Psoas muscle (tissue), 8 donors: Measurements from ENCODE around the gene DPP10. TPM values are rescaled to one million over a fixed set of nuclear protein-coding genes. Genes with fewer than 3 reads are reported as not detected.

Experiments
- ATAC-seq, 4 donors: fragments of 200-7000 bp; cut with Tn5 transposase; one replicate each; pipeline ENCODE4 v1.9.1; 2020; ENCODE audit warnings: moderate library complexity in 3 of 4, mild to moderate bottlenecking in 2 of 4
- DNase-seq, 2 donors: peaks; one replicate each; pipeline ENCODE4 v3.0.0-alpha.2; 2020
- H3K27ac ChIP-seq: fragments of 200-600 bp; one replicate; pipeline ENCODE4 v1.8.0; 2022
- H3K27me3 ChIP-seq, 3 donors: fragments of 200-600 bp in 1 of 3; one replicate each; pipeline versions ENCODE4 v1.6.1 to v1.8.0; 2013 to 2022; ENCODE audit warnings: low read length in 2 of 3, mild to moderate bottlenecking in 2 of 3, moderate library complexity in 1 of 3; ENCODE audit not compliant: insufficient read depth in 3 of 3
- H3K36me3 ChIP-seq, 2 donors: fragments of 200-600 bp in 1 of 2; one replicate each; pipeline versions ENCODE4 v1.6.1 to v1.8.0; 2013 to 2022; ENCODE audit warnings: low read depth in 1 of 2, mild to moderate bottlenecking in 1 of 2, moderate library complexity in 1 of 2; ENCODE audit not compliant: insufficient read depth in 1 of 2
- H3K4me1 ChIP-seq: fragments of 200-600 bp; one replicate; pipeline ENCODE4 v1.8.0; 2022
- H3K4me3 ChIP-seq: fragments of 200-600 bp; one replicate; pipeline ENCODE4 v1.8.0; 2022; ENCODE audit warnings: mild to moderate bottlenecking
- H3K9me3 ChIP-seq: fragments of 200-600 bp; one replicate; pipeline ENCODE4 v1.8.0; 2022
- CTCF ChIP-seq: fragments of 200-600 bp; IDR thresholded peaks from one replicate; pipeline ENCODE4 v1.8.0; 2022; ENCODE audit warnings: antibody characterized with exemption
- WGBS, 3 donors: extraction: QIAGEN DNeasy Blood & Tissue Kit; methylation state at CpG; one replicate each; pipeline versions ENCODE4 v1.1.6 to v1.1.7; 2013; 5-methylcytosine and 5-hydroxymethylcytosine counted together
- intact Hi-C, 2 donors: fragments of 100-400 bp; cut with DNase I; formaldehyde crosslinking; loops; one replicate each; pipeline versions ENCODE4 v1.11.0 to v1.14.2; 2022
- polyA plus RNA-seq, 3 donors: library from polyadenylated mRNA; stranded (reverse); fragments of 200-250 nt; gene quantifications; one replicate each; pipeline ENCODE4 v1.2.3, GENCODE V29; 2013
- total RNA-seq, 4 donors: library from RNA; stranded (reverse); fragmentation: NEBNext Ultra II Directional in 2 of 4; extraction: Animal tissue kit (Norgen Biotek cat#: 25700) in 2 of 4; gene quantifications; one replicate each; pipeline versions ENCODE4 v1.2.1 to v1.2.4, GENCODE V29; 2021 to 2023
- donor health status: healthy with polysubstance abuse.
- donor health status: DM: no; HTN: no; CAD: no; lungs with moderate emphysema.
- donor health status: Bipolar disorder and iron deficiency.
- donor health status: healthy.
- donor health status: DM: yes; HTN: yes; CAD: no.
- donor health status: DM: no; HTN: no; CAD: no.
- donor health status: DM: no; HTN: no; CAD: no.
- donor health status: DM: yes; HTN: yes; CAD: no.

The DPP10 gene
- total and polyA plus RNA-seq, 7 donors = 0.01 to 0.11 TPM; not detected in 5

- Histone ChIP-seq H3K27me3 (no peaks in the 10 kb centered on the region), H3K4me3 (no peak overlapping the region), H3K9me3 (no peaks in the 10 kb centered on the region), H3K27ac (no peak overlapping the region), H3K4me1 (no peaks in the 10 kb centered on the region), H3K36me3 (no peaks in the 10 kb centered on the region)
- no peak for DNase-seq
- TF ChIP-seq CTCF = no peak
- ATAC-seq = no peak
- 36 to 41% (median 38%) methylated on average over 3 of the region's 3 CpGs for WGBS, 3 donors
- intact Hi-C loops = no loop called here
Measured at GRCh38 chr2:114534116-114535084, 92.0 kb downstream of the DPP10 start.

- intact Hi-C loops = no loop called here
- Histone ChIP-seq H3K27me3 (no peaks in the 10 kb centered on the region), H3K9me3 (no peaks in the 10 kb centered on the region), H3K4me1 (no peaks in the 10 kb centered on the region), H3K4me3 (no peak overlapping the region), H3K27ac (no peak overlapping the region), H3K36me3 (no peaks in the 10 kb centered on the region)
- WGBS, 3 donors = 34 to 38% (median 36%) methylated on average over 1 of the region's 1 CpG
- no peak for TF ChIP-seq CTCF
- ATAC-seq (no peak), DNase-seq (no peak)
Measured at GRCh38 chr2:114537777-114538176, 95.3 kb downstream of the DPP10 start.

DNA sequence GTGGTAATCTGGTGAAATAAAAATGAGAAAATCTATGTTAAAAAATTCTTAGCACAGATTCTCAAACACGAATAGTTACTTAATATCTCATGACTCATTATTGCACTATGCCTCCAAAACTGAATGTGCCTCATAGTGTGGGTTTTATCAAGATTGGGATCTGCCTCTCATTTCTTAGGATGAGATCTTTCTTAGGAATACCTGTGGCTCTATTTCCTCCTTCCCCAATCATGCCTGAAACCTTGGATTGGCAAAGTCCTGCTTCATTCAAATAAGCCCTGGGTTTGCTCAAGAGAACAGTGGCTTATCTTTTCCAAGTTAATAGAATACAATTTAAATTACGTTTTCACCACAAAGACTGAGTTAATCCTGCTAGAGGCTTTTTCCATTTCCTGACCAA, 100.3 kb downstream of the DPP10 start:
- WGBS, 3 donors = 29 to 56% (median 30%) methylated on average over 2 of the region's 2 CpGs
- Histone ChIP-seq H3K27ac (no peak overlapping the region), H3K4me1 (peaks cover 5% of the 10 kb centered on the region), H3K9me3 (no peaks in the 10 kb centered on the region), H3K36me3 (no peaks in the 10 kb centered on the region), H3K4me3 (no peak overlapping the region), H3K27me3 (no peaks in the 10 kb centered on the region)
- intact Hi-C loops = no loop called here
- no peak for ATAC-seq
- no peak for DNase-seq
- TF ChIP-seq CTCF = no peak

DNA sequence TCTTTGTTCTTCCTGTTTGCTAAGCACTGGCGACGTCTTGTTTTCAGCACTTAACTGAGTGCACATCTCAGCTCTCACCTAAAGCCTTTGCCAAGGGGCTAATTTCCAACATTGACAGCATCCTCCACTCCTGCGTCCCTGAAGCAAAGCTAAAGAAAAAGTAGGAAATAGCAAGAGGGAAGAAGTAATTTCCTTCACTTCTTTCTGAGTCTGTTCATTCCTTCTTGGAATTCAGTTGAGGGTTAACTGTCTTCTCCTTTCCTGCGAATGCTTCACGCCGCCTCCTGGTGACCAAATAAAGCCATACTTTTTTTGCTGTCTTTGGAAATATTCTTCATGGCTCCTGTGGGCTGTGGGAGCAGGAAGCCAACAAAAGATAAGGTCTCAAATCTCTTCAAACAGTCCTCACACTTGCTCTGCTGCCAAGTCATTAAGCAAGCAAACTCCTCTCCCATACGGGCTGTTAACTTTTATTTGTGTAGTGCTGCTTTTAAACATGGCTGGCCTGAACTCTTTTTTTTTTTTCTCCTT, 100.9 kb downstream of the DPP10 start:
- DNase-seq (no peak), ATAC-seq (peak in 1 of 4 donors; percentile 13)
- 7 to 25% (median 11%) methylated on average over 7 of the region's 7 CpGs for WGBS, 3 donors
- no peak for TF ChIP-seq CTCF
- intact Hi-C loops = no loop called here
- Histone ChIP-seq H3K36me3 (no peaks in the 10 kb centered on the region), H3K4me3 (no peak overlapping the region), H3K27ac (no peak overlapping the region), H3K9me3 (no peaks in the 10 kb centered on the region), H3K27me3 (no peaks in the 10 kb centered on the region), H3K4me1 (peaks cover 5% of the 10 kb centered on the region)
